ENCODE data around the gene PALD1. TPM values are rescaled to one million over a fixed set of nuclear protein-coding genes. Genes with fewer than 3 reads are reported as not detected.

The PALD1 gene
- total RNA-seq, 2 experiments from 2014 or later, result 0.36 to 0.44 TPM

DNA sequence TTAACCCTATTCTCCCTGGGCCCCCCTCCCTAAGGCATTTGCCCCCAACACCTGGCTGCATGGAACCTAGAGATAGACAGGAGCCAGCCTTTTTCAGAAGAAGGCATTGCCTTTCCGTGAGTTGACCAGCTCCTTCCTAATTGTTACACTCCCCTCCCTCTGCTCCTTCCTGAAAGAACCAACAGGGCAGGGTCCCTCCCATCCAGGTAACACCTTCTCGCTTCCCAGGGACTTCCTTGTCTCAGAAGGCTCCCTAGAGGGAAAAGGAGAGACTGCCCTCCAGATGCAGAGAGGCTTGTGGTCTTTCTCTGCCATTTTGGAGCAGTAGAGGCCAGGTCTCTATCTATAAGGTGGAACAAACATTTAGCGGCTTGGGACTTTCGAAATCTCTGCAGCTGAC, 31.9 kb downstream of the PALD1 start:
- intact Hi-C loops (cut with DNase I, micrococcal nuclease), result no loop called here
- H3K27me3 ChIP-seq (ENCODE audit: control insufficient read depth in 1 of 2, insufficient read depth in 2 of 2, low read length in 2 of 2), result peaks cover 0 to 2% of the 10 kb centered on the region in 2 experiments
- no peaks in the 10 kb centered on the region for H3K36me3 Mint-ChIP-seq (ENCODE audit: low read depth)
- H3K27ac ChIP-seq (ENCODE audit: low read depth in 1 of 2, low read length in 2 of 2), result no peak overlapping the region
- H3K4me1 Mint-ChIP-seq (ENCODE audit: low read depth), result no peaks in the 10 kb centered on the region
- no peak for TF ChIP-seq CTCF (IDR thresholded peaks at IDR 0.05)
- H3K4me3 Mint-ChIP-seq, result no peak overlapping the region
- H3K4me1 ChIP-seq (ENCODE audit: insufficient read depth, low read length), result no peaks in the 10 kb centered on the region
- CTCF ChIA-PET, result no interaction called here
- DNase-seq, result no peak
- no peaks in the 10 kb centered on the region for H3K27me3 Mint-ChIP-seq
- H3K27ac Mint-ChIP-seq, result no peak overlapping the region
- no peaks in the 10 kb centered on the region for H3K9me3 Mint-ChIP-seq
- no peaks in the 10 kb centered on the region for H3K36me3 ChIP-seq (ENCODE audit: insufficient read depth, low read length)
- no peaks in the 10 kb centered on the region for H3K9me3 ChIP-seq (ENCODE audit: control insufficient read depth in 1 of 2, insufficient read depth in 1 of 2, low read length in 2 of 2)
- POLR2A ChIA-PET, result no interaction called here
- no peak overlapping the region for H3K4me3 ChIP-seq (ENCODE audit: low read length)
- no peak for ATAC-seq (ENCODE audit: poor library complexity)

DNA sequence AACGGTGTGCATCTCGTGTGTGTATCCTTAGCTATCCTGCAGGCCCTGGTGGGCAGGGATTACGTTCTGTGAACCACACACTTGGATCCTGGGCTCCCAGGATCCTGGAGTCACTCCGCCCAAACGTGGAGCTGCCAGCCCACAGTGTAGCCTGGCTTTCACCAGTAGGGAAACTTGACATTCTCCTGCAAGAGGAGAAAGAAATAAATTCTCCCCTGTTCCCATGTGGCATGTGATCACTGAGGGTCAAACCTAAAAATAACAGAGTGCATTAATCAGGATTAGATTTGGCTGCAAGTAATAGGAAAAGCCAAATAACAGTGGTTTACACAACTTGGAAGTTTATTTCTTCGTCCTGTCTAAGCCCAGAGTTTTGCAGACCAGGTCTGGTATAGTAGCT, 32.3 kb downstream of the PALD1 start:
- no peak for ATAC-seq (ENCODE audit: poor library complexity)
- no peaks in the 10 kb centered on the region for H3K36me3 Mint-ChIP-seq (ENCODE audit: low read depth)
- TF ChIP-seq CTCF (IDR thresholded peaks at IDR 0.05), result no peak
- H3K27me3 Mint-ChIP-seq, result no peaks in the 10 kb centered on the region
- H3K27ac ChIP-seq (ENCODE audit: low read depth in 1 of 2, low read length in 2 of 2), result no peak overlapping the region
- POLR2A ChIA-PET, result no interaction called here
- no peak overlapping the region for H3K4me3 Mint-ChIP-seq
- no peaks in the 10 kb centered on the region for H3K9me3 Mint-ChIP-seq
- no peaks in the 10 kb centered on the region for H3K36me3 ChIP-seq (ENCODE audit: insufficient read depth, low read length)
- no peak overlapping the region for H3K4me3 ChIP-seq (ENCODE audit: low read length)
- H3K27me3 ChIP-seq (ENCODE audit: control insufficient read depth in 1 of 2, insufficient read depth in 2 of 2, low read length in 2 of 2), result peaks cover 0 to 2% of the 10 kb centered on the region in 2 experiments
- no peak for DNase-seq
- H3K4me1 Mint-ChIP-seq (ENCODE audit: low read depth), result no peaks in the 10 kb centered on the region
- CTCF ChIA-PET, result no interaction called here
- H3K27ac Mint-ChIP-seq, result no peak overlapping the region
- intact Hi-C loops (cut with DNase I, micrococcal nuclease), result no loop called here
- no peaks in the 10 kb centered on the region for H3K4me1 ChIP-seq (ENCODE audit: insufficient read depth, low read length)
- no peaks in the 10 kb centered on the region for H3K9me3 ChIP-seq (ENCODE audit: control insufficient read depth in 1 of 2, insufficient read depth in 1 of 2, low read length in 2 of 2)

GRCh38 chr10:70512149-70512639, 33.6 kb downstream of the PALD1 start:
- no peak for TF ChIP-seq CTCF (IDR thresholded peaks at IDR 0.05)

More at GRCh38 chr10:70512149-70512639, 33.6 kb downstream of the PALD1 start:
- ChIA-PET CTCF (no interaction called here), POLR2A (interaction anchor here (0.6 kb wide), 1 partner anchor 25 kb away, joined by 3 read pairs; no protein-coding TSS in a partner anchor)
- no peaks in the 10 kb centered on the region for H3K9me3 ChIP-seq (ENCODE audit: control insufficient read depth in 1 of 2, insufficient read depth in 1 of 2, low read length in 2 of 2)
- Mint-ChIP-seq H3K27ac (no peak overlapping the region), H3K27me3 (no peaks in the 10 kb centered on the region), H3K4me1 (ENCODE audit: low read depth) (no peaks in the 10 kb centered on the region), H3K4me3 (no peak overlapping the region), H3K36me3 (ENCODE audit: low read depth) (no peaks in the 10 kb centered on the region), H3K9me3 (no peaks in the 10 kb centered on the region)
- ATAC-seq (ENCODE audit: poor library complexity), result no peak
- DNase-seq, result no peak
- H3K4me3 ChIP-seq (ENCODE audit: low read length), result no peak overlapping the region
- H3K4me1 ChIP-seq (ENCODE audit: insufficient read depth, low read length), result no peaks in the 10 kb centered on the region
- H3K36me3 ChIP-seq (ENCODE audit: insufficient read depth, low read length), result no peaks in the 10 kb centered on the region
- intact Hi-C loops (cut with DNase I, micrococcal nuclease), result no loop called here
- no peak overlapping the region for H3K27ac ChIP-seq (ENCODE audit: low read depth in 1 of 2, low read length in 2 of 2)
- H3K27me3 ChIP-seq (ENCODE audit: control insufficient read depth in 1 of 2, insufficient read depth in 2 of 2, low read length in 2 of 2), result peaks cover 0 to 2% of the 10 kb centered on the region in 2 experiments

Measured in CD4-positive, alpha-beta T cell (primary cell).